H1 (cell line): Measurements from ENCODE around the gene CASTOR1. TPM values are rescaled to one million over a fixed set of nuclear protein-coding genes. Genes with fewer than 3 reads are reported as not detected.

Experiments used
- CTCF ChIA-PET: fragments of 300-600 bp; sonication (Branson Sonifier 250); formaldehyde crosslinking; loops from one replicate; lab custom pipeline; 2021; ENCODE audit not compliant: partially characterized antibody; lab: Charles Lee
- POLR2A ChIA-PET: fragments of 300-600 bp; sonication (Branson Sonifier 250); formaldehyde crosslinking; loops from one replicate; lab custom pipeline; 2021; ENCODE audit warnings: inconsistent platforms; ENCODE audit not compliant: partially characterized antibody; lab: Charles Lee
- DNase-seq, 2 experiments: peaks; one replicate each; pipeline versions ENCODE4 v3.0.0 to v3.0.0-alpha.2; 2010 to 2022; ENCODE audit warnings: low spot score in 2 of 2, low read depth in 1 of 2, mixed read lengths in 1 of 2
- FAIRE-seq: peaks from 2 replicates; lab custom pipeline; 2011; peaks lifted over from hg19 to GRCh38; lab: Jason Lieb, UNC
- H2AFZ ChIP-seq: 2 replicates; pipeline ENCODE4 v1.8.1; 2012; ENCODE audit warnings: low read length, inconsistent platforms
- H2AK5ac ChIP-seq: 2 replicates; pipeline ENCODE4 v1.6.1; 2013; ENCODE audit warnings: low read depth, low read length
- H2BK120ac ChIP-seq: replicated peaks from 2 replicates; pipeline ENCODE3; 2013; ENCODE audit warnings: low read depth, low read length, inconsistent platforms
- H2BK12ac ChIP-seq: 2 replicates; pipeline ENCODE4 v1.6.1; 2013; ENCODE audit warnings: low read depth, low read length
- H2BK15ac ChIP-seq: 2 replicates; pipeline ENCODE4 v1.6.1; 2013; ENCODE audit warnings: low read length
- H2BK20ac ChIP-seq: 2 replicates; pipeline ENCODE4 v1.6.1; 2013; ENCODE audit warnings: low read length
- H2BK5ac ChIP-seq: 2 replicates; pipeline ENCODE4 v1.6.1; 2013; ENCODE audit warnings: low read depth, low read length
- H3K14ac ChIP-seq: 2 replicates; pipeline ENCODE4 v1.6.1; 2013; ENCODE audit warnings: inconsistent platforms; ENCODE audit not compliant: insufficient read length
- H3K18ac ChIP-seq: 2 replicates; pipeline ENCODE4 v1.6.1; 2013; ENCODE audit warnings: low read length; ENCODE audit errors: extremely low read depth
- H3K23ac ChIP-seq: 2 replicates; pipeline ENCODE4 v1.6.1; 2013; ENCODE audit warnings: inconsistent platforms; ENCODE audit not compliant: insufficient read length
- H3K23me2 ChIP-seq: 2 replicates; pipeline ENCODE4 v1.6.1; 2013; ENCODE audit warnings: low read depth, low read length
- H3K27ac ChIP-seq: 2 replicates; pipeline ENCODE4 v1.6.1; 2011; ENCODE audit warnings: low read depth, low read length, inconsistent platforms
- H3K27me3 ChIP-seq, 4 experiments: replicated peaks in 1 of 4; 1 replicate in 1 of 4; 2 replicates in 3 of 4; pipeline versions ENCODE4 v1.6.1 to v1.8.1; 2011 to 2013; ENCODE audit warnings: low read length in 3 of 4, mild to moderate bottlenecking in 3 of 4, inconsistent platforms in 2 of 4, mixed read lengths in 2 of 4, moderate library complexity in 1 of 4; ENCODE audit not compliant: control insufficient read depth in 3 of 4, insufficient read depth in 3 of 4; ENCODE audit errors: extremely low read depth in 1 of 4
- H3K36me3 ChIP-seq, 4 experiments: 2 replicates each; pipeline versions ENCODE4 v1.6.1 to v1.8.1; 2011 to 2013; ENCODE audit warnings: mild to moderate bottlenecking in 4 of 4, low read length in 3 of 4, moderate library complexity in 2 of 4, control low read depth in 1 of 4, inconsistent platforms in 1 of 4; ENCODE audit not compliant: insufficient read depth in 4 of 4, control insufficient read depth in 2 of 4
- H3K4ac ChIP-seq: replicated peaks from 2 replicates; pipeline ENCODE3; 2013; ENCODE audit warnings: low read length, low read depth, mixed read lengths, inconsistent platforms; ENCODE audit not compliant: insufficient read length
- H3K4me1 ChIP-seq, 4 experiments: replicated peaks in 1 of 4; 1 replicate in 1 of 4; 2 replicates in 3 of 4; pipeline versions ENCODE4 v1.6.1 to v1.8.1; 2011 to 2013; ENCODE audit warnings: low read length in 3 of 4, inconsistent platforms in 2 of 4, mixed read lengths in 1 of 4; ENCODE audit not compliant: insufficient read depth in 4 of 4, control insufficient read depth in 3 of 4
- H3K4me2 ChIP-seq, 2 experiments: 2 replicates each; pipeline versions ENCODE4 v1.6.1 to v1.8.1; 2011 to 2013; ENCODE audit warnings: low read depth in 2 of 2, low read length in 2 of 2, control low read depth in 1 of 2, inconsistent platforms in 1 of 2, mild to moderate bottlenecking in 1 of 2; ENCODE audit not compliant: insufficient read depth in 1 of 2
- H3K4me3 ChIP-seq, 4 experiments: fragments of 200-600, 300-600 bp in 1 of 4; sonication (generic), shearing (Covaris generic), sonication (Bioruptor Twin) in 1 of 4; 2 replicates each; pipeline versions ENCODE4 v1.5.1 to v1.8.1; 2011 to 2016; ENCODE audit warnings: low read length in 4 of 4, low read depth in 3 of 4, control low read depth in 2 of 4, inconsistent platforms in 2 of 4, mild to moderate bottlenecking in 2 of 4, mixed read lengths in 1 of 4, moderate library complexity in 1 of 4; ENCODE audit not compliant: insufficient read depth in 2 of 4; ENCODE audit errors: extremely low read depth in 1 of 4
- H3K56ac ChIP-seq: replicated peaks from 2 replicates; pipeline ENCODE3; 2013; ENCODE audit warnings: low read depth, mild to moderate bottlenecking, mixed read lengths, low read length, inconsistent platforms; ENCODE audit not compliant: insufficient read length
- H3K79me1 ChIP-seq: 2 replicates; pipeline ENCODE4 v1.6.1; 2013; ENCODE audit warnings: low read depth, low read length, control low read depth
- H3K79me2 ChIP-seq, 2 experiments: 2 replicates each; pipeline versions ENCODE4 v1.6.1 to v1.8.1; 2012 to 2013; ENCODE audit warnings: low read length in 2 of 2, mild to moderate bottlenecking in 2 of 2, inconsistent platforms in 1 of 2; ENCODE audit not compliant: insufficient read depth in 2 of 2, control insufficient read depth in 1 of 2
- H3K9ac ChIP-seq, 4 experiments: replicated peaks in 1 of 4; 1 replicate in 1 of 4; 2 replicates in 3 of 4; pipeline versions ENCODE4 v1.6.1 to v1.8.1; 2011 to 2013; ENCODE audit warnings: low read depth in 3 of 4, low read length in 3 of 4, control low read depth in 2 of 4, mild to moderate bottlenecking in 2 of 4, moderate library complexity in 2 of 4, inconsistent platforms in 1 of 4; ENCODE audit errors: extremely low read depth in 1 of 4
- H3K9me3 ChIP-seq, 2 experiments: 2 replicates each; pipeline versions ENCODE4 v1.6.1 to v1.8.1; 2012 to 2013; ENCODE audit warnings: mild to moderate bottlenecking in 2 of 2, moderate library complexity in 2 of 2, control low read depth in 1 of 2, inconsistent platforms in 1 of 2, low read depth in 1 of 2, low read length in 1 of 2, mixed read lengths in 1 of 2; ENCODE audit not compliant: insufficient read depth in 2 of 2
- H4K20me1 ChIP-seq, 2 experiments: replicated peaks in 1 of 2; 2 replicates each; pipeline versions ENCODE3 to v1.8.1; 2011 to 2013; ENCODE audit warnings: inconsistent platforms in 2 of 2, low read length in 2 of 2, mild to moderate bottlenecking in 1 of 2; ENCODE audit not compliant: insufficient read depth in 2 of 2, control insufficient read depth in 1 of 2
- H4K5ac ChIP-seq: 2 replicates; pipeline ENCODE4 v1.6.1; 2013; ENCODE audit warnings: low read length, low read depth, mixed read lengths, inconsistent platforms; ENCODE audit not compliant: insufficient read length
- H4K8ac ChIP-seq: 2 replicates; pipeline ENCODE4 v1.8.0; 2013; ENCODE audit warnings: mild to moderate bottlenecking, moderate library complexity, low read length, inconsistent platforms; ENCODE audit not compliant: insufficient read depth; ENCODE audit errors: extremely low read depth
- H4K91ac ChIP-seq: replicated peaks from 2 replicates; pipeline ENCODE3; 2013; ENCODE audit warnings: low read length, mixed read lengths, inconsistent platforms; ENCODE audit not compliant: insufficient read length
- ASH2L ChIP-seq: fragments of 200-600, 300-600 bp; sonication (generic); IDR thresholded peaks from one replicate; pipeline ENCODE4 v1.7.1; 2017; ENCODE audit warnings: low read length
- ATF3 ChIP-seq: IDR thresholded peaks from 2 replicates; pipeline ENCODE4 v1.6.1; 2011; ENCODE audit warnings: low read depth, mild to moderate bottlenecking, low read length; ENCODE audit not compliant: insufficient read depth
- CHD1 ChIP-seq: IDR thresholded peaks from 2 replicates; pipeline ENCODE4 v1.6.1; 2012; ENCODE audit warnings: low read depth, low read length, improper control_type of control experiment
- NRF1 ChIP-seq: IDR thresholded peaks from 2 replicates; pipeline ENCODE4 v1.6.1; 2011; ENCODE audit warnings: mild to moderate bottlenecking, low read depth, low read length, improper control_type of control experiment
- RNF2 ChIP-seq: fragments of 200-900, 300-1000 bp; sonication (generic); IDR thresholded peaks from 2 replicates; pipeline ENCODE4 v1.7.1; 2016; ENCODE audit warnings: borderline replicate concordance, low read depth, mild to moderate bottlenecking, antibody characterized with exemption, low read length; ENCODE audit not compliant: poor library complexity, severe bottlenecking; ENCODE audit errors: missing control alignments
- SP1 ChIP-seq: IDR thresholded peaks from 2 replicates; pipeline ENCODE4 v1.6.1; 2011; ENCODE audit warnings: low read depth, low read length
- SP4 ChIP-seq: IDR thresholded peaks from 2 replicates; pipeline ENCODE4 v1.6.1; 2012; ENCODE audit warnings: low read length, inconsistent platforms
- ZNF274 ChIP-seq: IDR thresholded peaks from 2 replicates; pipeline ENCODE4 v1.7.0; 2012; ENCODE audit warnings: low read length, borderline replicate concordance; ENCODE audit errors: extremely low read depth
- WGBS, 2 experiments: shearing (Covaris generic) in 1 of 2; methylation state at CpG; one replicate each; pipeline versions ENCODE4 v1.1.6 to v1.1.7; 2013 to 2015; ENCODE audit warnings: low lambda C conversion rate in 2 of 2, mixed read lengths in 2 of 2, inconsistent platforms in 1 of 2, low coverage in 1 of 2, missing lambda C conversion rate in 1 of 2; ENCODE audit not compliant: insufficient replicate concordance in 2 of 2, insufficient coverage in 1 of 2, insufficient read length in 1 of 2; ENCODE audit errors: extremely low coverage in 1 of 2, missing lambda C conversion rate in 1 of 2; 5-methylcytosine and 5-hydroxymethylcytosine counted together
- polyA plus RNA-seq, 7 experiments: library from polyadenylated mRNA; depleted of rRNA in 3 of 7; stranded (reverse) in 5 of 7; unstranded in 2 of 7; fragments of >200 nt in 5 of 7; fragments of 200-250 nt in 2 of 7; gene quantifications; 1 replicate in 5 of 7; 2 replicates in 1 of 7; 4 replicates in 1 of 7; pipeline versions ENCODE4 v1.2.1 to v1.2.3, GENCODE V29; 2011 to 2013; ENCODE audit warnings: missing spikeins in 2 of 7, mixed read lengths in 2 of 7
- total RNA-seq: library from RNA; stranded (reverse); fragmentation: NEBNext Ultra II Directional; extraction: Animal tissue kit (Norgen Biotek cat#: 25700); gene quantifications from 2 replicates; pipeline ENCODE4 v1.2.1, GENCODE V29; 2021

The CASTOR1 gene
- total and polyA plus RNA-seq, 2 of the 8 experiments (the other 6 are each of a cell fraction or from before 2014, with no cell fraction given): 10.3 to 36.0 TPM

DNA sequence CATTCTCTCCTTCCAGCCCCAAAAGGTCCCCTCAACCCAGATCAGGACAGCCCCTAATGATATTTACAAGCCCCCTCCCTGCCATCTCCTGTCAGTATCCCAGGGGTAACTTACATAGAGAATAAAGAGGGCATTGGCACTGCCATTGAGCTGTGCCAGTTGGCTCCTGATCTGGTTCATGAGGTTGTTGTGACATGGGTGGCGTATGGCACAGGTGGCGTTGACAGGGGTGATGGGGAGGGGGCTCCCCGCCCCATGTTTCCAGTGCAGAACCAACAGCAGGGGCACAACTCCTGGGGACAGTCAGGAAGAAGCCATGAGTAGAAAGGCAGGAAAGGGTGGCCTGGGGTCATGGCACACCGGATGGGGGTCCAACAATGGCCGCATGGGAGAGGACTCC, 44.7 kb downstream of the CASTOR1 start:
- FAIRE-seq (no peak), DNase-seq (no peak)
- no peak overlapping the region for H2AFZ ChIP-seq
- 93% methylated on average over 5 of the region's 5 CpGs; no CpG with 5 or more reads in 1 of the 2 experiments for WGBS, 2 experiments
- no peak overlapping the region for H3K27ac ChIP-seq
- H4K8ac ChIP-seq: no peak overlapping the region
- H2BK15ac ChIP-seq: no peak overlapping the region
- H3K56ac ChIP-seq: no peak overlapping the region
- H3K14ac ChIP-seq: no peak overlapping the region
- 0 out of 8 replicates have a peak, but pooled peaks cover 0 to 5% (median 0%) of the 10 kb centered on the region in 4 experiments for H3K36me3 ChIP-seq
- no peaks in the 10 kb centered on the region for H4K20me1 ChIP-seq
- 0 out of 2 replicates have a peak overlapping the region, but pooled peaks have one; percentile 40 for H2BK20ac ChIP-seq
- peak overlapping the region; percentile 98 for H2AK5ac ChIP-seq
- H3K4me3 ChIP-seq: no peak overlapping the region
- peak overlapping the region; percentile 53 for H4K91ac ChIP-seq
- no peak overlapping the region for H2BK120ac ChIP-seq
- H3K4me2 ChIP-seq: peak overlapping the region; percentile 27 to 94; a peak in 2 of 4 replicates
- H4K5ac ChIP-seq: no peak overlapping the region
- H3K79me2 ChIP-seq: no peaks in the 10 kb centered on the region
- peak overlapping the region; percentile 68; the same call in 1 of the 2 replicates for H2BK12ac ChIP-seq
- H3K9ac ChIP-seq: no peak overlapping the region
- H3K4me1 ChIP-seq: peaks cover 0 to 20% (median 11%) of the 10 kb centered on the region in 4 experiments; a peak in 6 of 7 replicates
- no peak overlapping the region for H3K23ac ChIP-seq
- H3K23me2 ChIP-seq: peaks cover 12% of the 10 kb centered on the region; the same call in 1 of the 2 replicates
- H3K4ac ChIP-seq: peak overlapping the region; percentile 61
- 0 out of 2 replicates have a peak overlapping the region, but pooled peaks have one; percentile 79 for H3K18ac ChIP-seq
- no peak for TF ChIP-seq SP1
- TF ChIP-seq RNF2: no peak
- TF ChIP-seq ASH2L: no peak
- TF ChIP-seq ATF3: no peak
- TF ChIP-seq ZNF274: no peak
- no peak for TF ChIP-seq NRF1
- TF ChIP-seq SP4: no peak
- TF ChIP-seq CHD1: no peak
- TF ChIP-seq, all 59 proteins: peak for 0
- peaks cover 4% of the 10 kb centered on the region for H3K79me1 ChIP-seq
- no peaks in the 10 kb centered on the region; a peak in 2 of 7 replicates for H3K27me3 ChIP-seq
- ChIA-PET CTCF (interaction anchor here (1.5 to 3.1 kb wide), 2 partner anchors 11 to 125 kb away, joined by 3 to 10 read pairs; no protein-coding TSS in a partner anchor), POLR2A (interaction anchor here (1.6 kb wide), 1 partner anchor 11 kb away, joined by 5 read pairs; no protein-coding TSS in a partner anchor)
- no peaks in the 10 kb centered on the region for H3K9me3 ChIP-seq
- H2BK5ac ChIP-seq: peak overlapping the region; percentile 36; the same call in 1 of the 2 replicates
